HG03280 (cell line): ENCODE results near the gene ZNF248.
"Not testable (repeated sequence)": the region's sequence is repeated elsewhere in the genome, so short reads cannot be mapped to it uniquely, and the experiment has no call there.

ENCODE experiments used
- ATAC-seq: cut with Tn5 transposase; IDR thresholded peaks from one replicate; pipeline ENCODE4 v1.9.1; 2021; ENCODE audit warnings: mild to moderate bottlenecking, moderate library complexity; ENCODE audit not compliant: unreplicated experiment

ZNF248 gene

GRCh38 chr10:37748170-37748569 lies 109.2 kb downstream of the ZNF248 start:
- no peak for ATAC-seq

- ATAC-seq = no peak
Measured at GRCh38 chr10:37747081-37747480, 110.3 kb downstream of the ZNF248 start.

GRCh38 chr10:37741831-37742230 lies 115.6 kb downstream of the ZNF248 start:
- ATAC-seq = no peak

- ATAC-seq = no peak
Measured at GRCh38 chr10:37739181-37739580, 118.2 kb downstream of the ZNF248 start.

GRCh38 chr10:37738241-37738640 lies 119.2 kb downstream of the ZNF248 start:
- not testable (repeated sequence) for ATAC-seq

GRCh38 chr10:37737336-37737735 lies 120.1 kb downstream of the ZNF248 start:
- ATAC-seq = no peak

GRCh38 chr10:37736120-37736519 lies 121.3 kb downstream of the ZNF248 start:
- ATAC-seq = no peak

- no peak for ATAC-seq
Measured at GRCh38 chr10:37734971-37735370, 122.4 kb downstream of the ZNF248 start.
